Measurements from ENCODE around the gene SULT1A1.
A peak's percentile ranks its signal among the peaks of the same experiment; 100 is the strongest.
"Not testable (repeated sequence)": the region's sequence is repeated elsewhere in the genome, so short reads cannot be mapped to it uniquely, and the experiment has no call there.

SULT1A1 gene

GRCh38 chr16:28609631-28610594 lies at the start of gene SULT1A1:
SULT1A1 (minus strand) TSS chr16:28610044; CDS start chr16:28608855, 1,189 bp downstream.
- DNase-seq (ENCODE audit: low read depth, low spot score): peak; percentile 62

- DNase-seq (ENCODE audit: low read depth, low spot score): not testable (repeated sequence)
Observed at GRCh38 chr16:28639959-28640358, 30.1 kb upstream of the SULT1A1 start.

GRCh38 chr16:28638359-28638758 lies 28.5 kb upstream of the SULT1A1 start:
- not testable (repeated sequence) for DNase-seq (ENCODE audit: low read depth, low spot score)

GRCh38 chr16:28637765-28638164 lies 27.9 kb upstream of the SULT1A1 start, which contains the start of gene NPIPB8:
NPIPB8 (plus strand) TSS chr16:28638065; CDS start chr16:28638361, 296 bp downstream.
- DNase-seq (ENCODE audit: low read depth, low spot score): not testable (repeated sequence)

- DNase-seq (ENCODE audit: low read depth, low spot score): not testable (repeated sequence)
Observed at GRCh38 chr16:28636093-28636823, 26.4 kb upstream of the SULT1A1 start.

GRCh38 chr16:28630905-28631304 lies 21.1 kb upstream of the SULT1A1 start:
- not testable (repeated sequence) for DNase-seq (ENCODE audit: low read depth, low spot score)

GRCh38 chr16:28623172-28623711 lies 13.4 kb upstream of the SULT1A1 start:
- DNase-seq (ENCODE audit: low read depth, low spot score): peak; percentile 71

- not testable (repeated sequence) for DNase-seq (ENCODE audit: low read depth, low spot score)
Observed at GRCh38 chr16:28622532-28623171, 12.8 kb upstream of the SULT1A1 start.

- peak; percentile 26 for DNase-seq (ENCODE audit: low read depth, low spot score)
Observed at GRCh38 chr16:28621481-28622155, 11.8 kb upstream of the SULT1A1 start.

GRCh38 chr16:28620316-28620715 lies 10.5 kb upstream of the SULT1A1 start:
- not testable (repeated sequence) for DNase-seq (ENCODE audit: low read depth, low spot score)

GRCh38 chr16:28617874-28618273 lies 8.0 kb upstream of the SULT1A1 start:
- peak; percentile 44 for DNase-seq (ENCODE audit: low read depth, low spot score)

GRCh38 chr16:28616636-28617035 lies 6.8 kb upstream of the SULT1A1 start:
- no peak for DNase-seq (ENCODE audit: low read depth, low spot score)

- not testable (repeated sequence) for DNase-seq (ENCODE audit: low read depth, low spot score)
Observed at GRCh38 chr16:28616224-28616577, 6.4 kb upstream of the SULT1A1 start.

GRCh38 chr16:28615486-28616223 lies 5.8 kb upstream of the SULT1A1 start:
- DNase-seq (ENCODE audit: low read depth, low spot score): peak; percentile 71

- DNase-seq (ENCODE audit: low read depth, low spot score): not testable (repeated sequence)
Observed at GRCh38 chr16:28614561-28614960, 4.7 kb upstream of the SULT1A1 start.

GRCh38 chr16:28613912-28614311 lies 4.1 kb upstream of the SULT1A1 start:
- DNase-seq (ENCODE audit: low read depth, low spot score): not testable (repeated sequence)

GRCh38 chr16:28612359-28613280 lies 2.8 kb upstream of the SULT1A1 start:
- DNase-seq (ENCODE audit: low read depth, low spot score): not testable (repeated sequence)

- DNase-seq (ENCODE audit: low read depth, low spot score): no peak
Observed at GRCh38 chr16:28610595-28611191, 849 bp upstream of the SULT1A1 start.
